Spleen (tissue), 7 donors: ENCODE data around the gene WDFY4.

Source experiments
- CTCF ChIP-seq, 11 experiments: fragments of 200-600 bp in 7 of 11; fragments of 450-650 bp in 4 of 11; sonication (generic) in 4 of 11; IDR thresholded peaks in 8 of 11; conservative IDR thresholded peaks in 3 of 11; 1 replicate in 7 of 11; 2 replicates in 4 of 11; pipeline versions ENCODE4 v1.4.0 to v1.8.0; 2016 to 2021; ENCODE audit warnings: antibody characterized with exemption in 11 of 11, inconsistent platforms in 4 of 11, mild to moderate bottlenecking in 1 of 11
- POLR2AphosphoS5 ChIP-seq, 3 donors: sonication (generic); formaldehyde crosslinking; IDR thresholded peaks; one replicate each; pipeline ENCODE4 v1.5.1; 2017; ENCODE audit warnings: antibody characterized with exemption in 3 of 3
- donor health status: DM: no; HTN: no; CAD: no; lungs with moderate emphysema.
- donor health status: DM: no; HTN: no; CAD: no.
- donor health status: DM: no; HTN: no; CAD: no.

DNA sequence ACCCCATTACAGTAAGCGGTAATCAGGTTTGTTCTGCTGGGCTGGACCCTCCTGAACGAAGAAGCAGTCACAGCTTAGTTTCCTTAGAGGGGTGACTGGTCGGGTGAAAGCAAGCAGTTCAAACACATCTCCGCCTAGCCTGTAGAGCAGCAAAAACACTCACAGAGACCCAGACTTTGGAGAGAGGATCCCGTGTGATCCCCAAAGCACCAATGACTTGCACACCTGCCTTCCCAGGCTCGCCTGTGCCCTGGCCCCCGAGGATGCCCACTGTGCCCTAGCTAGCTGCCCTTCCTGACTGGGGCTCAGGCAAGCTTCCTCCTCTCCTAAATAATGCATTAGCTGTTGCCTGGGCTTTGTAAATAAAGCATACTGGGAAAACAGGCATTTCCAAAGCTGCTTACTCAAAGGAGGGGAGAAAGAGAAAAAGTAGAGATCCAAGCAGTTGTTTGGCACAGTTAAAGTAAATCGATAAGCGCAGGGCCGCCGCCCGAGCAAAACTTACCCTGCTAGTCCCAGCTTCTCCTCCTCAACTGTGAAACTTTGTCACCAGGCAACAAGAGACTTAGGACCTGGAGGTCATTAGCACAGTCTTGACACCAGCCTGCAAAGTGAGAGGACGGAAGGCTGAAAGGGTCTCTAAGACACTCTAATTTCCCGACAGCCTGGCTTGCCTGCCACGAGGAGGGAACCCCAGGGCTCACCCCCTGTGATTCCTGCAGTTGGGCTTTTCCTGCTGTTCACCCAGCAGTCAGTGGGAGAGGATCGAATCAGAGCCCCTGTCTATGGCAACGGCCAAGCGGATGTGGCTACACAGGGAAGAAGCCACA, 250.2 kb downstream of the WDFY4 start:
- TF ChIP-seq CTCF (IDR thresholded peaks at IDR 0.05 in 8 of 11, conservative IDR thresholded peaks at IDR 0.05 in 3 of 11): no peak
- TF ChIP-seq POLR2AphosphoS5 (IDR thresholded peaks at IDR 0.05): no peak
